Fibroblast of lung (primary cell): ENCODE measurements around the gene EEIG1. TPM values are rescaled to one million over a fixed set of nuclear protein-coding genes. Genes with fewer than 3 reads are reported as not detected.

Experiments
- DNase-seq, 2 donors: peaks; one replicate each; pipeline versions ENCODE4 v3.0.0 to v3.0.0-alpha.2; 2010; ENCODE audit warnings: low read depth in 2 of 2
- H2AFZ ChIP-seq: 2 replicates; pipeline ENCODE4 v1.5.1; 2012; ENCODE audit warnings: low read length, control low read depth, inconsistent platforms
- H3K27ac ChIP-seq: 2 replicates; pipeline ENCODE4 v1.5.1; 2011; ENCODE audit warnings: low read length, control low read depth; ENCODE audit not compliant: insufficient read depth
- H3K27me3 ChIP-seq: 2 replicates; pipeline ENCODE4 v1.5.1; 2011; ENCODE audit warnings: mild to moderate bottlenecking, low read length; ENCODE audit not compliant: control insufficient read depth, insufficient read depth
- H3K36me3 ChIP-seq: 2 replicates; pipeline ENCODE4 v1.5.1; 2011; ENCODE audit warnings: low read length; ENCODE audit not compliant: control insufficient read depth, insufficient read depth
- H3K4me1 ChIP-seq: 2 replicates; pipeline ENCODE4 v1.5.1; 2011; ENCODE audit warnings: low read length; ENCODE audit not compliant: control insufficient read depth, insufficient read depth; ENCODE audit errors: extremely low read depth
- H3K4me2 ChIP-seq: 2 replicates; pipeline ENCODE4 v1.5.1; 2011; ENCODE audit warnings: low read length, control low read depth; ENCODE audit not compliant: insufficient read depth; ENCODE audit errors: extremely low read depth
- H3K4me3 ChIP-seq, 4 experiments: fragments of 200-600 bp in 1 of 4; sonication (generic) in 1 of 4; replicated peaks in 1 of 4; 2 replicates each; pipeline ENCODE4 v1.5.1; 2011 to 2016; ENCODE audit warnings: low read length in 4 of 4, low read depth in 3 of 4, mild to moderate bottlenecking in 3 of 4, control low read depth in 2 of 4, inconsistent platforms in 1 of 4, mixed read lengths in 1 of 4; ENCODE audit not compliant: insufficient read depth in 1 of 4; ENCODE audit errors: control extremely low read depth in 1 of 4
- H3K79me2 ChIP-seq: 2 replicates; pipeline ENCODE4 v1.5.1; 2012; ENCODE audit warnings: mild to moderate bottlenecking, low read length, inconsistent platforms; ENCODE audit not compliant: control insufficient read depth, insufficient read depth
- H3K9ac ChIP-seq: 2 replicates; pipeline ENCODE4 v1.5.1; 2011; ENCODE audit warnings: mild to moderate bottlenecking, low read length, control low read depth; ENCODE audit not compliant: insufficient read depth
- H3K9me3 ChIP-seq: 2 replicates; pipeline ENCODE4 v1.5.1; 2012; ENCODE audit warnings: low read depth, low read length; ENCODE audit not compliant: control insufficient read depth, insufficient read depth
- H4K20me1 ChIP-seq: 2 replicates; pipeline ENCODE4 v1.5.1; 2011; ENCODE audit warnings: low read length; ENCODE audit not compliant: control insufficient read depth, insufficient read depth; ENCODE audit errors: extremely low read depth
- EZH2 ChIP-seq: IDR thresholded peaks from 2 replicates; pipeline ENCODE4 v1.5.1; 2012; ENCODE audit warnings: low read length, control low read depth, mild to moderate bottlenecking; ENCODE audit errors: missing control alignments
- polyA plus RNA-seq, 2 donors: library from polyadenylated mRNA; depleted of rRNA in 1 of 2; stranded (reverse) in 1 of 2; unstranded in 1 of 2; fragments of >200 nt; gene quantifications; 2 replicates each; pipeline ENCODE4 v1.2.1, GENCODE V29; 2011 to 2012; ENCODE audit warnings: missing spikeins in 1 of 2
- total RNA-seq: library from RNA; depleted of rRNA; stranded (reverse); fragments of >200 nt; gene quantifications from 2 replicates; pipeline ENCODE4 v1.2.1, GENCODE V29; 2014
- TF ChIP-seq, protein P1 (sequence below), 2 donors: IDR thresholded peaks in 1 of 2; conservative IDR thresholded peaks in 1 of 2; 1 replicate in 1 of 2; 2 replicates in 1 of 2; pipeline ENCODE4 v1.5.1; 2011 to 2012; ENCODE audit warnings: low read length in 2 of 2, control low read depth in 1 of 2, inconsistent platforms in 1 of 2, low read depth in 1 of 2, mild to moderate bottlenecking in 1 of 2

EEIG1 gene
- total and polyA plus RNA-seq, 2 donors (not counting 1 experiment from before 2014, with no cell fraction given) = 12.8 to 13.2 TPM

- DNase-seq = peak; percentile 53 to 75
- peaks cover under 1% of the 10 kb centered on the region for H3K79me2 ChIP-seq
- H3K9me3 ChIP-seq = no peaks in the 10 kb centered on the region
- H3K36me3 ChIP-seq = peaks cover 10% of the 10 kb centered on the region
- H3K4me2 ChIP-seq = no peak overlapping the region
- H4K20me1 ChIP-seq = no peaks in the 10 kb centered on the region
- no peaks in the 10 kb centered on the region for H3K4me1 ChIP-seq
- H3K4me3 ChIP-seq = no peak overlapping the region
- H3K9ac ChIP-seq = no peak overlapping the region
- H3K27ac ChIP-seq = no peak overlapping the region
- H2AFZ ChIP-seq = no peak overlapping the region
- TF ChIP-seq, protein P1, sequence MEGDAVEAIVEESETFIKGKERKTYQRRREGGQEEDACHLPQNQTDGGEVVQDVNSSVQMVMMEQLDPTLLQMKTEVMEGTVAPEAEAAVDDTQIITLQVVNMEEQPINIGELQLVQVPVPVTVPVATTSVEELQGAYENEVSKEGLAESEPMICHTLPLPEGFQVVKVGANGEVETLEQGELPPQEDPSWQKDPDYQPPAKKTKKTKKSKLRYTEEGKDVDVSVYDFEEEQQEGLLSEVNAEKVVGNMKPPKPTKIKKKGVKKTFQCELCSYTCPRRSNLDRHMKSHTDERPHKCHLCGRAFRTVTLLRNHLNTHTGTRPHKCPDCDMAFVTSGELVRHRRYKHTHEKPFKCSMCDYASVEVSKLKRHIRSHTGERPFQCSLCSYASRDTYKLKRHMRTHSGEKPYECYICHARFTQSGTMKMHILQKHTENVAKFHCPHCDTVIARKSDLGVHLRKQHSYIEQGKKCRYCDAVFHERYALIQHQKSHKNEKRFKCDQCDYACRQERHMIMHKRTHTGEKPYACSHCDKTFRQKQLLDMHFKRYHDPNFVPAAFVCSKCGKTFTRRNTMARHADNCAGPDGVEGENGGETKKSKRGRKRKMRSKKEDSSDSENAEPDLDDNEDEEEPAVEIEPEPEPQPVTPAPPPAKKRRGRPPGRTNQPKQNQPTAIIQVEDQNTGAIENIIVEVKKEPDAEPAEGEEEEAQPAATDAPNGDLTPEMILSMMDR (conservative IDR thresholded peaks at IDR 0.05 in 1 of 2, IDR thresholded peaks at IDR 0.05 in 1 of 2; ENCODE audit: low read depth in 1 of 2, low read length in 2 of 2) = peak; percentile 78 to 83
- no peak for TF ChIP-seq EZH2
- H3K27me3 ChIP-seq = no peaks in the 10 kb centered on the region
These were observed 38.4 kb downstream of the EEIG1 start for GRCh38 chr9:127942216-127943010.

DNA sequence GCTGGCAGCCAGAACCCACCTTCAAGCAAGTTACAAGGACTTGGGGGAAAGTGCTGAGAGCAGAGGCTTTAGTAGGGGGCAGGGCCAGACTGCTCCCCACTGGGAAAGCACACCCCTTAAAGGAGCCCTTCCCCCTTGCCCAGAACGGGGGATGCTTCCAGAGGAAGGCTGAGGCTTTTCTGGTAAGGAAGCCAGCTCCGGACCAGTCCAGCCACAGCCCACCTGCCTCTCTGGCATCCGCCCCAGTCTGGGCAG, 38.9 kb downstream of the EEIG1 start:
- Histone ChIP-seq H3K4me1 (no peaks in the 10 kb centered on the region), H3K4me2 (no peak overlapping the region), H4K20me1 (no peaks in the 10 kb centered on the region), H2AFZ (no peak overlapping the region), H3K4me3 (no peak overlapping the region), H3K36me3 (peaks cover 10% of the 10 kb centered on the region), H3K79me2 (peaks cover 6% of the 10 kb centered on the region), H3K9me3 (no peaks in the 10 kb centered on the region), H3K27ac (no peak overlapping the region), H3K27me3 (no peaks in the 10 kb centered on the region), H3K9ac (no peak overlapping the region)
- DNase-seq = no peak
- TF ChIP-seq EZH2 = no peak
- TF ChIP-seq, protein P1 (conservative IDR thresholded peaks at IDR 0.05 in 1 of 2, IDR thresholded peaks at IDR 0.05 in 1 of 2; ENCODE audit: low read depth in 1 of 2, low read length in 2 of 2) = no peak

DNA sequence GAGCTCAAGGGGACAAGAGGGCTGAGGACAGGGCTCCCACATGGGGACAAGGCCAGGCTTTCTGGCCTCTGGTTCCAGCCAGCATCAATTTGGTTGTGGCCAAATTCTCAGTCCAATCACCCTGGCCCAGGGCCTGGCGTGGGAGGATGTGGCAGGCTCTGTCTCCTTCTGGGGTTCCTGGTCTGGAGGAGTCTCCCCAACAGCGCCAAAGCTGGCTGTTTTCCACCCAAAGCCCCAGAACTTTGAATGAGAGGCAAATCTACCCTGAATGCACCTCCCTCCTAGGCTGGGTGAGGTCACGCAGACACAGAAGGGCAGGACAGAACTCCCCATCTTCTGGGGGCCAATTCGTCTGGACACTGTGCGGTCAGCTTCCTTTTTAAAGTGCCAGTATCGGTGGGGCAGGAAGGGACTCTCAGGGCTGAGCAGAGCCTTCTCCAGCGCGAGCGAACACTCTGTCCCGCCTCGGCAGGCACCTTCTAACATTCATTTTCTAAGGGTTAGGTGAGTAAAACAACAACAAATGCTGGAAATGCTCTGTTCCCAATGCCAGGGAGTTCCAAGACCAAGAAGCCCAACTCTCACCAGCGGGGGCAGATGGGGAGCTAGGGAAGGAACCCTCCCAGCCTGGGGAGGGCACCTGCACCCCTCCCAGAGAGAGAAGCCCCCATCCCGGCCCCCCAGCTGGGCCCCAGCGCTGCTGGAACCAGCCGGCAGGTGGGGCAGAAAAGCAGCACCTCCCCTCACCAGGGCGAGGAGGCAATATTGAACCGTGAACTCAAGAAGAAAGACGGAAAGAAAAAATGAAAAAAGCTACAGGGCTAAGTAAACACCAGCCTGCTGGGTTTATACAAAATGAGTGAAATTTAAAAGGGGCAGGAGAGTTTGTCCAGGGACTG, 39.5 kb downstream of the EEIG1 start:
- peaks cover 12% of the 10 kb centered on the region for H3K79me2 ChIP-seq
- no peaks in the 10 kb centered on the region for H3K27me3 ChIP-seq
- TF ChIP-seq, protein P1 (conservative IDR thresholded peaks at IDR 0.05 in 1 of 2, IDR thresholded peaks at IDR 0.05 in 1 of 2; ENCODE audit: low read depth in 1 of 2, low read length in 2 of 2) = no peak
- TF ChIP-seq EZH2 = no peak
- H3K4me1 ChIP-seq = peaks cover 3% of the 10 kb centered on the region
- no peak overlapping the region for H3K9ac ChIP-seq
- H4K20me1 ChIP-seq = no peaks in the 10 kb centered on the region
- H3K4me3 ChIP-seq = no peak overlapping the region
- no peak overlapping the region for H2AFZ ChIP-seq
- H3K4me2 ChIP-seq = no peak overlapping the region
- H3K36me3 ChIP-seq = peaks cover 12% of the 10 kb centered on the region
- DNase-seq = no peak
- H3K9me3 ChIP-seq = no peaks in the 10 kb centered on the region
- no peak overlapping the region for H3K27ac ChIP-seq
